Measurements from ENCODE around the gene KMT2C. TPM values are rescaled to one million over a fixed set of nuclear protein-coding genes. Genes with fewer than 3 reads are reported as not detected.

KMT2C gene
- total and polyA plus RNA-seq, 9 donors, result 14.0 to 109 (median 74.0) TPM

DNA sequence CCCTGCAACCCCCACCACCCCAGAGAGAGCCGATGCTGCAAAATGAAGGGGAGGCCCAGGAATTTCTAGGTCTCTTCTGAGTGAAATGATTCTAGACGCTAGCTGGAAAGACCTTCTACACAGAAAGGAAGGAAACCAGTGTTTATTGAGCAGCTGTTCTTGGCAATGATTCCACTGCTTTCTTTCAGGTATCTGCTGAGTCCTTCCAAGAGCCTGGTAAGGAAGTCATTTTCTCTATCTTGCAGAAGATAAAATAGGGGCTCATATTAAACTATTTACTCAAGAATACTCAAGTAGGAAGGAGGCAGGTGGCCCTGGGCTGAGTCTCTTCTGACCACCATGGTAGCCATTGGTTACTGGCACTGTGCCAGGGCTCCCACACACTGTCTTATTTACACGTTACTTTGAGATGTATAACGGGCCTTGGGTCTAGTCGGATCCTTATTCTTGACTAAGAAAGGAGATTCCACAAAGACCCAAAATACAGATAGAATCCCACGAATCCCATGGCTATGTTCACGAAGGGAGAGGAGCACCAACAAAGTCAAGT lies 298.3 kb downstream of the KMT2C start:
- Histone ChIP-seq H3K36me3 (no peaks in the 10 kb centered on the region), H3K27me3 (no peaks in the 10 kb centered on the region), H3K27ac (no peak overlapping the region), H3K4me1 (ENCODE audit: insufficient read depth) (peaks cover 7% of the 10 kb centered on the region), H3K9me3 (no peaks in the 10 kb centered on the region), H3K4me3 (no peak overlapping the region)
- 51 to 59% (median 53%) methylated on average over 7 of the region's 7 CpGs for WGBS, 3 donors
- intact Hi-C loops (cut with DNase I), result no loop called here
- peak in 1 of 5 donors; percentile 43 for DNase-seq
- TF ChIP-seq POLR2A (IDR thresholded peaks at IDR 0.05), result no peak
- no peak for TF ChIP-seq EP300 (IDR thresholded peaks at IDR 0.05)
- TF ChIP-seq, protein P1, sequence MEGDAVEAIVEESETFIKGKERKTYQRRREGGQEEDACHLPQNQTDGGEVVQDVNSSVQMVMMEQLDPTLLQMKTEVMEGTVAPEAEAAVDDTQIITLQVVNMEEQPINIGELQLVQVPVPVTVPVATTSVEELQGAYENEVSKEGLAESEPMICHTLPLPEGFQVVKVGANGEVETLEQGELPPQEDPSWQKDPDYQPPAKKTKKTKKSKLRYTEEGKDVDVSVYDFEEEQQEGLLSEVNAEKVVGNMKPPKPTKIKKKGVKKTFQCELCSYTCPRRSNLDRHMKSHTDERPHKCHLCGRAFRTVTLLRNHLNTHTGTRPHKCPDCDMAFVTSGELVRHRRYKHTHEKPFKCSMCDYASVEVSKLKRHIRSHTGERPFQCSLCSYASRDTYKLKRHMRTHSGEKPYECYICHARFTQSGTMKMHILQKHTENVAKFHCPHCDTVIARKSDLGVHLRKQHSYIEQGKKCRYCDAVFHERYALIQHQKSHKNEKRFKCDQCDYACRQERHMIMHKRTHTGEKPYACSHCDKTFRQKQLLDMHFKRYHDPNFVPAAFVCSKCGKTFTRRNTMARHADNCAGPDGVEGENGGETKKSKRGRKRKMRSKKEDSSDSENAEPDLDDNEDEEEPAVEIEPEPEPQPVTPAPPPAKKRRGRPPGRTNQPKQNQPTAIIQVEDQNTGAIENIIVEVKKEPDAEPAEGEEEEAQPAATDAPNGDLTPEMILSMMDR (IDR thresholded peaks at IDR 0.05), result no peak

DNA sequence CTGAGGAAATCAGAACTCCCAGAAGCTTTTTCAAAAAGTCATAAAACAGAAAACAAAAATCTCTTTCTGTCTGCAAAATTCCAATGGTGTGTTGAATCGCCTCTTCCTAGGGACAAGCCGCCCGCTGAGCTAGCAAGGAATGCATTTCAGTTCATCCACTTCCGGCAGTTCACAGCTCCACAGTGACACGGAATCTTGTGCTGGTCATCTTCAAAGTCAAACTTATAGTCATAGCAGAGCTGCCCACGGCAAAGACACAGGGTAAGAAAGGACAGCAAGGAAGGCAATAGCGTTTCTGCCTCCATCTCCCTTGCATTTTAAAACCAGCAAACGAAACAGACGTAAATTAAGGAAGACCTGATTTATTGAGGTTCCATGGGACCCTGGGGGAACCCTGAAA lies 299.1 kb downstream of the KMT2C start:
- Histone ChIP-seq H3K9me3 (no peaks in the 10 kb centered on the region), H3K27ac (peak overlapping the region in 1 of 2 donors; percentile 26), H3K4me3 (no peak overlapping the region), H3K4me1 (ENCODE audit: insufficient read depth) (peaks cover 7% of the 10 kb centered on the region), H3K27me3 (no peaks in the 10 kb centered on the region), H3K36me3 (no peaks in the 10 kb centered on the region)
- TF ChIP-seq, protein P1 (IDR thresholded peaks at IDR 0.05), result no peak
- TF ChIP-seq POLR2A (IDR thresholded peaks at IDR 0.05), result no peak
- no peak for TF ChIP-seq EP300 (IDR thresholded peaks at IDR 0.05)
- intact Hi-C loops (cut with DNase I), result no loop called here
- DNase-seq, result no peak
- WGBS, 3 donors, result 15 to 32% (median 16%) methylated on average over 9 of the region's 9 CpGs

DNA sequence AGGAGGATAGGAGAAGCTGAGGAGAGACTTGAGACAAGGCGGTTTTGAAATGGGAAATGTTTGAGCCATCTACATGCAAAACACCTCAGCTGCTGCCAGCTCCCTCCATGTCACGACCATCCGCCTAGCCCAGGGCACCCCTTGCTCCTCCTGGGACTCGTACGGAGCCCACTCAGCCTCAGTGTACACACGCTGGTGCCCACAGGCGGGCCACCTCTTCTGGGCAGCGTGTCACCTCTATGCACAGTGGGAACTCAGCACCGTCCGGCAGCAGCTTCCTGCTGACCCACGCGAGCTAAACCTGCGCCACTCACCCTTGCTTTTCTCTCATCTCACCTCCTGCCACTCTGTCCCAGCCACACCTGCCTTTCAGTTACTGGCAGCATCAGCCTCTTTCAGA lies 302.0 kb downstream of the KMT2C start:
- H3K36me3 ChIP-seq, result no peaks in the 10 kb centered on the region
- H3K9me3 ChIP-seq, result no peaks in the 10 kb centered on the region
- intact Hi-C loops (cut with DNase I), result no loop called here
- DNase-seq, result no peak
- H3K4me1 ChIP-seq (ENCODE audit: insufficient read depth), result peaks cover 7% of the 10 kb centered on the region
- no peaks in the 10 kb centered on the region for H3K27me3 ChIP-seq
- H3K4me3 ChIP-seq, result no peak overlapping the region
- 94 to 97% (median 95%) methylated on average over 13 of the region's 13 CpGs for WGBS, 3 donors
- TF ChIP-seq EP300 (IDR thresholded peaks at IDR 0.05), result no peak
- TF ChIP-seq, protein P1 (IDR thresholded peaks at IDR 0.05), result no peak
- TF ChIP-seq POLR2A (IDR thresholded peaks at IDR 0.05), result no peak
- no peak overlapping the region for H3K27ac ChIP-seq

DNA sequence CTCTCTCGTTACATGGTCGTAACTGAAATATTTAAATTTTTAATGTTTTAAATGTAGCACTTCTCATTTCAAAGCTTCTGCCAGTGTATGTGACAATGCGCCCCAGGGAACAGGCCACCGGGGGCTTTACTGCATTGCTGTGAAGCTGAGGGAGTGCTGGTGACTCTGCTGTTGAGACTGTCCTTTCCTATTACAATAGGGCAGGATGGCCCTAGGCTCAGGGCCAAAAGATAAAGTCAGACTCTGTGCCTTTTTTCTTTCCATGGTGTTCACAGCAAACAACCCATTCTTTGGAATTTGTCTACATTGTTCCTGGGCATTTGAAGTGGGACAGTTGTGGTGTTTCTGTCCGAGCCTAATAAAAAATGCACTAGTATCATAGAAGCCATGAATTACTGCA lies 303.0 kb downstream of the KMT2C start:
- no peak for TF ChIP-seq EP300 (IDR thresholded peaks at IDR 0.05)
- TF ChIP-seq, protein P1 (IDR thresholded peaks at IDR 0.05), result no peak
- no peak for TF ChIP-seq POLR2A (IDR thresholded peaks at IDR 0.05)
- WGBS, 3 donors, result 85 to 88% (median 87%) methylated on average over 5 of the region's 5 CpGs
- intact Hi-C loops (cut with DNase I), result no loop called here
- H3K9me3 ChIP-seq, result no peaks in the 10 kb centered on the region
- H3K36me3 ChIP-seq, result no peaks in the 10 kb centered on the region
- DNase-seq, result no peak
- no peak overlapping the region for H3K27ac ChIP-seq
- H3K4me1 ChIP-seq (ENCODE audit: insufficient read depth), result peaks cover 7% of the 10 kb centered on the region
- no peak overlapping the region for H3K4me3 ChIP-seq
- H3K27me3 ChIP-seq, result no peaks in the 10 kb centered on the region
